Heart right ventricle (tissue), 16 donors: ENCODE results near the gene AP2B1. TPM values are rescaled to one million over a fixed set of nuclear protein-coding genes. Genes with fewer than 3 reads are reported as not detected.

Experiments used
- ATAC-seq, 8 donors: fragments of 200-7000 bp; cut with Tn5 transposase; one replicate each; pipeline ENCODE4 v1.9.1; 2020; ENCODE audit warnings: mild to moderate bottlenecking in 8 of 8, moderate library complexity in 8 of 8, moderate number of reproducible peaks in 1 of 8
- DNase-seq, 2 donors: peaks; one replicate each; pipeline ENCODE4 v3.0.0-alpha.2; 2020
- H3K27ac ChIP-seq, 10 donors: fragments of 200-600 bp; sonication (generic) in 2 of 10; one replicate each; pipeline versions ENCODE4 v1.5.0 to v1.8.0; 2020 to 2022; ENCODE audit warnings: mild to moderate bottlenecking in 3 of 10
- H3K27me3 ChIP-seq, 7 donors: fragments of 200-600 bp; one replicate each; pipeline ENCODE4 v1.8.0; 2021 to 2022; ENCODE audit warnings: mild to moderate bottlenecking in 2 of 7
- H3K36me3 ChIP-seq, 9 donors: fragments of 200-600 bp; sonication (generic) in 1 of 9; one replicate each; pipeline versions ENCODE4 v1.5.0 to v1.8.0; 2020 to 2022; ENCODE audit warnings: mild to moderate bottlenecking in 2 of 9
- H3K4me1 ChIP-seq, 9 donors: fragments of 200-600 bp; sonication (generic) in 1 of 9; one replicate each; pipeline versions ENCODE4 v1.5.0 to v1.8.0; 2020 to 2022; ENCODE audit warnings: mild to moderate bottlenecking in 4 of 9
- H3K4me3 ChIP-seq, 10 donors: fragments of 200-600 bp; sonication (generic) in 2 of 10; one replicate each; pipeline versions ENCODE4 v1.5.0 to v1.8.0; 2020 to 2022; ENCODE audit warnings: mild to moderate bottlenecking in 7 of 10, moderate library complexity in 2 of 10
- H3K9me3 ChIP-seq, 11 donors: fragments of 200-600 bp in 10 of 11; sonication (generic) in 2 of 11; one replicate each; pipeline versions ENCODE4 v1.5.0 to v1.8.0; 2013 to 2022; ENCODE audit warnings: mild to moderate bottlenecking in 2 of 11, control low read depth in 1 of 11, moderate library complexity in 1 of 11
- CTCF ChIP-seq, 9 donors: fragments of 200-600 bp; sonication (generic) in 2 of 9; IDR thresholded peaks; one replicate each; pipeline versions ENCODE4 v1.5.0 to v1.8.0; 2021 to 2022; ENCODE audit warnings: antibody characterized with exemption in 9 of 9, mild to moderate bottlenecking in 5 of 9, moderate library complexity in 1 of 9
- WGBS, 2 donors: extraction: QIAGEN DNeasy Blood & Tissue Kit; methylation state at CpG; one replicate each; pipeline ENCODE4 v1.1.7; 2013; ENCODE audit warnings: inconsistent platforms in 1 of 2; 5-methylcytosine and 5-hydroxymethylcytosine counted together
- intact Hi-C, 10 donors: fragments of 100-400 bp; cut with DNase I; formaldehyde crosslinking; loops; one replicate each; pipeline versions ENCODE4 v1.11.1 to v1.14.2; 2022
- polyA plus RNA-seq, 2 donors: library from polyadenylated mRNA; stranded (reverse); fragments of 200-250 nt; gene quantifications; one replicate each; pipeline ENCODE4 v1.2.3, GENCODE V29; 2013
- total RNA-seq, 10 donors: library from RNA; stranded (reverse); fragmentation: NEBNext Ultra II Directional in 3 of 10; extraction: Animal tissue kit (Norgen Biotek cat#: 25700) in 3 of 10; gene quantifications; one replicate each; pipeline versions ENCODE4 v1.2.1 to v1.2.4, GENCODE V29; 2021 to 2023
- donor health status: Arrhythmogenic right ventricular cardiomyopathy.
- donor health status: ischemic (EF 13 %, LVEDD 7.1; RV severe dilation, severe dysfunction).
- donor health status: healthy with polysubstance abuse.
- donor health status: DM: no; HTN: yes; CAD: no.
- donor health status: DM: no; HTN: no; CAD: no.
- donor health status: ischemic (EF 25% LVEDD 6.9; RV normal size, moderate dysfunction).
- donor health status: ischemic (EF 25% LVEDD 5.7; RV mildly dilated, moderate dysfunction).
- donor health status: healthy.
- donor health status: DM: yes; HTN: yes; CAD: no.
- donor health status: Ischemic cardiomyopathy.
- donor health status: ischemic (EF 35%, LVEDD 5.7; RV mildly dilated, moderate dysfunction).
- donor health status: nonischemic (EF 11% LVEDD 7.7; RV severe dilation, severe dysfunction).
- donor health status: DM: yes; HTN: yes; CAD: no.
- donor health status: PGD.
- donor health status: ischemic (EF 29% LVEDD 5.4; RV normal size, mild dysfunction).
- donor health status: nonischemic (EF 23%, LVEDD 6.1; RV moderate dilation, normal function).

AP2B1 gene
- total and polyA plus RNA-seq, 12 donors = 20.0 to 173 (median 129) TPM

GRCh38 chr17:35578929-35579432 is 8.1 kb upstream of the AP2B1 start:
- H3K9me3 ChIP-seq = no peaks in the 10 kb centered on the region
- H3K4me1 ChIP-seq = peaks cover 6 to 25% (median 22%) of the 10 kb centered on the region in 9 donors
- peaks cover 0 to 33% (median 6%) of the 10 kb centered on the region in 9 donors for H3K36me3 ChIP-seq
- intact Hi-C loops = no loop called here
- no peak for ATAC-seq
- DNase-seq = no peak
- peak overlapping the region; percentile 46 to 97 (median 76) for H3K4me3 ChIP-seq
- WGBS, 2 donors = 3 to 5% methylated on average over 11 of the region's 11 CpGs
- H3K27me3 ChIP-seq = no peaks in the 10 kb centered on the region
- no peak for TF ChIP-seq CTCF (IDR thresholded peaks at IDR 0.05)
- H3K27ac ChIP-seq = peak overlapping the region; percentile 89 to 98 (median 93)

- 91 to 94% methylated on average over 1 of the region's 1 CpG for WGBS, 2 donors
Measured at GRCh38 chr17:35584061-35584460, 3.1 kb upstream of the AP2B1 start.

GRCh38 chr17:35586569-35587073 is 501 bp upstream of the AP2B1 start:
- 31 to 32% methylated on average over 7 of the region's 7 CpGs for WGBS, 2 donors
- intact Hi-C loops = no loop called here

More at GRCh38 chr17:35584061-35584460, 3.1 kb upstream of the AP2B1 start:
- DNase-seq (no peak), ATAC-seq (no peak)
- intact Hi-C loops = no loop called here
- no peak for TF ChIP-seq CTCF (IDR thresholded peaks at IDR 0.05)
- no peaks in the 10 kb centered on the region for H3K9me3 ChIP-seq
- H3K4me3 ChIP-seq = no peak overlapping the region
- H3K36me3 ChIP-seq = no peaks in the 10 kb centered on the region
- no peaks in the 10 kb centered on the region for H3K27me3 ChIP-seq
- H3K4me1 ChIP-seq = peaks cover 3 to 26% (median 22%) of the 10 kb centered on the region in 9 donors
- no peak overlapping the region for H3K27ac ChIP-seq

More at GRCh38 chr17:35586569-35587073, 501 bp upstream of the AP2B1 start:
- H3K9me3 ChIP-seq = no peaks in the 10 kb centered on the region
- no peak for TF ChIP-seq CTCF (IDR thresholded peaks at IDR 0.05)
- peak overlapping the region; percentile 69 to 95 (median 91) for H3K27ac ChIP-seq
- no peaks in the 10 kb centered on the region for H3K27me3 ChIP-seq
- peaks cover 0 to 40% (median 23%) of the 10 kb centered on the region in 9 donors for H3K4me1 ChIP-seq
- no peak for DNase-seq
- H3K36me3 ChIP-seq = peaks cover 0 to 4% (median 0%) of the 10 kb centered on the region in 9 donors
- H3K4me3 ChIP-seq = peak overlapping the region; percentile 58 to 90 (median 77)
- ATAC-seq = peak in 6 of 8 donors; percentile 7 to 44 (median 25)
